KMS-11 (cell line): ENCODE data around the gene PHYHIPL.

Experiments used
- H2AFZ ChIP-seq: fragments of 200-600 bp; sonication (generic); 2 replicates; pipeline ENCODE4 v1.6.1; 2016; ENCODE audit warnings: antibody characterized with exemption, mixed run types, low read depth
- H3K27ac ChIP-seq: fragments of 200-600 bp; sonication (generic); 2 replicates; pipeline ENCODE4 v1.6.1; 2016; ENCODE audit warnings: mild to moderate bottlenecking, mixed run types
- H3K27me3 ChIP-seq: fragments of 200-600 bp; sonication (generic); 2 replicates; pipeline ENCODE4 v1.6.1; 2017; ENCODE audit warnings: mild to moderate bottlenecking, low read depth, mixed run types, moderate library complexity; ENCODE audit not compliant: insufficient read depth
- H3K36me3 ChIP-seq: fragments of 200-600 bp; sonication (generic); 2 replicates; pipeline ENCODE4 v1.6.1; 2017; ENCODE audit warnings: mild to moderate bottlenecking, mixed run types; ENCODE audit not compliant: insufficient read depth
- H3K4me1 ChIP-seq: fragments of 200-600 bp; sonication (generic); 2 replicates; pipeline ENCODE4 v1.6.1; 2016; ENCODE audit warnings: mild to moderate bottlenecking, low read depth, mixed run types; ENCODE audit not compliant: poor library complexity, severe bottlenecking
- H3K4me2 ChIP-seq: fragments of 200-600 bp; sonication (generic); 2 replicates; pipeline ENCODE4 v1.7.0; 2016; ENCODE audit warnings: mild to moderate bottlenecking, mixed run types
- H3K4me3 ChIP-seq: fragments of 200-600 bp; sonication (generic); IDR thresholded peaks from 2 replicates; pipeline ENCODE4 v1.6.1; 2017; ENCODE audit warnings: low read depth, low read length, mixed read lengths; ENCODE audit not compliant: insufficient read depth
- H3K79me2 ChIP-seq: fragments of 200-600 bp; sonication (generic); 2 replicates; pipeline ENCODE4 v1.6.1; 2016; ENCODE audit warnings: low read depth, mixed run types; ENCODE audit not compliant: insufficient read depth
- H3K9ac ChIP-seq: fragments of 200-600 bp; sonication (generic); 2 replicates; pipeline ENCODE4 v1.6.1; 2016; ENCODE audit warnings: mild to moderate bottlenecking, mixed run types
- H4K20me1 ChIP-seq: fragments of 200-600 bp; sonication (generic); 2 replicates; pipeline ENCODE4 v1.6.1; 2016; ENCODE audit warnings: mild to moderate bottlenecking, mixed run types; ENCODE audit not compliant: insufficient read depth
- CTCF ChIP-seq: fragments of 200-600 bp; sonication (generic); conservative IDR thresholded peaks from 2 replicates; pipeline ENCODE4 v1.6.1; 2017; ENCODE audit warnings: low read depth, mild to moderate bottlenecking, antibody characterized with exemption, low read length, moderate library complexity, mixed read lengths

The PHYHIPL gene

GRCh38 chr10:59285073-59285472 lies 108.6 kb downstream of the PHYHIPL start:
- no peak overlapping the region for H3K9ac ChIP-seq
- no peaks in the 10 kb centered on the region for H3K4me1 ChIP-seq
- no peaks in the 10 kb centered on the region for H3K79me2 ChIP-seq
- no peak overlapping the region for H3K27ac ChIP-seq
- no peaks in the 10 kb centered on the region for H3K27me3 ChIP-seq
- no peaks in the 10 kb centered on the region for H4K20me1 ChIP-seq
- H3K36me3 ChIP-seq = no peaks in the 10 kb centered on the region
- no peak for TF ChIP-seq CTCF
- H3K4me3 ChIP-seq = no peak overlapping the region
- H2AFZ ChIP-seq = no peak overlapping the region
- H3K4me2 ChIP-seq = no peak overlapping the region

GRCh38 chr10:59285848-59286247 lies 109.4 kb downstream of the PHYHIPL start:
- Histone ChIP-seq H3K79me2 (no peaks in the 10 kb centered on the region), H3K27ac (no peak overlapping the region)
- no peak for TF ChIP-seq CTCF

GRCh38 chr10:59287587-59288255 lies 111.3 kb downstream of the PHYHIPL start:
- Histone ChIP-seq H3K27me3 (no peaks in the 10 kb centered on the region), H2AFZ (no peak overlapping the region), H3K79me2 (no peaks in the 10 kb centered on the region), H3K36me3 (no peaks in the 10 kb centered on the region), H3K4me3 (no peak overlapping the region), H3K27ac (no peak overlapping the region), H3K4me2 (no peak overlapping the region), H3K4me1 (no peaks in the 10 kb centered on the region), H3K9ac (no peak overlapping the region), H4K20me1 (no peaks in the 10 kb centered on the region)
- TF ChIP-seq CTCF = no peak

More at GRCh38 chr10:59285848-59286247, 109.4 kb downstream of the PHYHIPL start:
- Histone ChIP-seq H4K20me1 (no peaks in the 10 kb centered on the region), H2AFZ (no peak overlapping the region), H3K4me2 (no peak overlapping the region), H3K36me3 (no peaks in the 10 kb centered on the region), H3K27me3 (no peaks in the 10 kb centered on the region), H3K4me3 (no peak overlapping the region), H3K9ac (no peak overlapping the region), H3K4me1 (no peaks in the 10 kb centered on the region)

GRCh38 chr10:59289853-59290252 lies 113.4 kb downstream of the PHYHIPL start:
- H3K27me3 ChIP-seq = no peaks in the 10 kb centered on the region
- H3K4me2 ChIP-seq = no peak overlapping the region
- no peak overlapping the region for H2AFZ ChIP-seq
- no peak for TF ChIP-seq CTCF
- no peaks in the 10 kb centered on the region for H3K36me3 ChIP-seq
- H4K20me1 ChIP-seq = no peaks in the 10 kb centered on the region
- H3K27ac ChIP-seq = no peak overlapping the region
- H3K9ac ChIP-seq = no peak overlapping the region
- no peaks in the 10 kb centered on the region for H3K4me1 ChIP-seq
- no peaks in the 10 kb centered on the region for H3K79me2 ChIP-seq
- H3K4me3 ChIP-seq = no peak overlapping the region
